Measurements from ENCODE around the gene PHRF1.

Gene PHRF1

GRCh38 chr11:581752-582151, 5.5 kb downstream of the PHRF1 start:
- TF ChIP-seq CTCF (IDR thresholded peaks at IDR 0.05; ENCODE audit: low read depth, low read length), result no peak
- H3K4me3 ChIP-seq (replicated peaks in 1 of 2; ENCODE audit: low read depth in 2 of 2, low read length in 2 of 2), result no peak overlapping the region
- no peak for DNase-seq (ENCODE audit: low read depth in 2 of 2)

GRCh38 chr11:584287-584686, 8.0 kb downstream of the PHRF1 start:
- TF ChIP-seq CTCF (IDR thresholded peaks at IDR 0.05; ENCODE audit: low read depth, low read length), result no peak
- DNase-seq (ENCODE audit: low read depth in 2 of 2), result no peak
- H3K4me3 ChIP-seq (replicated peaks in 1 of 2; ENCODE audit: low read depth in 2 of 2, low read length in 2 of 2), result no peak overlapping the region

GRCh38 chr11:586376-587316, 10.4 kb downstream of the PHRF1 start:
- no peak for TF ChIP-seq CTCF (IDR thresholded peaks at IDR 0.05; ENCODE audit: low read depth, low read length)
- no peak for DNase-seq (ENCODE audit: low read depth in 2 of 2)
- H3K4me3 ChIP-seq (replicated peaks in 1 of 2; ENCODE audit: low read depth in 2 of 2, low read length in 2 of 2), result no peak overlapping the region

- no peak for DNase-seq (ENCODE audit: low read depth in 2 of 2)
- H3K4me3 ChIP-seq (replicated peaks in 1 of 2; ENCODE audit: low read depth in 2 of 2, low read length in 2 of 2), result no peak overlapping the region
- TF ChIP-seq CTCF (IDR thresholded peaks at IDR 0.05; ENCODE audit: low read depth, low read length), result no peak
Measured at GRCh38 chr11:587546-587945, 11.3 kb downstream of the PHRF1 start.

- no peak for TF ChIP-seq CTCF (IDR thresholded peaks at IDR 0.05; ENCODE audit: low read depth, low read length)
- no peak overlapping the region for H3K4me3 ChIP-seq (replicated peaks in 1 of 2; ENCODE audit: low read depth in 2 of 2, low read length in 2 of 2)
- DNase-seq (ENCODE audit: low read depth in 2 of 2), result peak; percentile 66 to 86
Measured at GRCh38 chr11:587978-588380, 11.7 kb downstream of the PHRF1 start.

GRCh38 chr11:589798-590197, 13.5 kb downstream of the PHRF1 start:
- H3K4me3 ChIP-seq (replicated peaks in 1 of 2; ENCODE audit: low read depth in 2 of 2, low read length in 2 of 2), result no peak overlapping the region
- TF ChIP-seq CTCF (IDR thresholded peaks at IDR 0.05; ENCODE audit: low read depth, low read length), result no peak
- DNase-seq (ENCODE audit: low read depth in 2 of 2), result no peak

Measured in cardiac fibroblast (primary cell).